Subcutaneous abdominal adipose tissue (tissue), 5 donors: ENCODE measurements around the gene ASTN2.

ENCODE experiments used
- H3K27ac ChIP-seq: one replicate; pipeline ENCODE4 v1.7.0; 2013; ENCODE audit warnings: low read depth, mild to moderate bottlenecking, inconsistent platforms, low read length, moderate library complexity
- H3K27me3 ChIP-seq, 5 donors: one replicate each; pipeline ENCODE4 v1.7.0; 2013; ENCODE audit warnings: low read length in 5 of 5, inconsistent platforms in 1 of 5; ENCODE audit not compliant: control insufficient read depth in 5 of 5, insufficient read depth in 4 of 5
- H3K36me3 ChIP-seq, 5 donors: one replicate each; pipeline ENCODE4 v1.7.0; 2013; ENCODE audit warnings: low read length in 5 of 5; ENCODE audit not compliant: control insufficient read depth in 5 of 5, insufficient read depth in 5 of 5
- H3K4me1 ChIP-seq, 5 donors: one replicate each; pipeline ENCODE4 v1.7.0; 2013; ENCODE audit warnings: low read length in 5 of 5, mild to moderate bottlenecking in 3 of 5, moderate library complexity in 1 of 5; ENCODE audit not compliant: control insufficient read depth in 5 of 5, insufficient read depth in 5 of 5
- H3K4me3 ChIP-seq, 5 donors: one replicate each; pipeline ENCODE4 v1.7.0; 2013; ENCODE audit warnings: low read length in 5 of 5, low read depth in 1 of 5
- H3K9ac ChIP-seq, 5 donors: one replicate each; pipeline ENCODE4 v1.7.0; 2013; ENCODE audit warnings: low read length in 5 of 5, mild to moderate bottlenecking in 4 of 5, moderate library complexity in 3 of 5
- H3K9me3 ChIP-seq, 5 donors: one replicate each; pipeline ENCODE4 v1.7.0; 2013; ENCODE audit warnings: low read length in 5 of 5; ENCODE audit not compliant: control insufficient read depth in 5 of 5
- donor health status: healthy.
- donor health status: healthy.
- donor health status: healthy.
- donor health status: healthy.
- donor health status: healthy.

ASTN2 gene

GRCh38 chr9:117407436-117408022 is 7.3 kb downstream of the ASTN2 start:
- Histone ChIP-seq H3K4me1 (no peaks in the 10 kb centered on the region), H3K4me3 (no peak overlapping the region), H3K27ac (no peak overlapping the region), H3K27me3 (peaks cover 6 to 16% (median 11%) of the 10 kb centered on the region in 5 donors), H3K9me3 (no peaks in the 10 kb centered on the region), H3K36me3 (no peaks in the 10 kb centered on the region), H3K9ac (no peak overlapping the region)

- Histone ChIP-seq H3K4me1 (no peaks in the 10 kb centered on the region), H3K9ac (no peak overlapping the region), H3K9me3 (no peaks in the 10 kb centered on the region), H3K36me3 (no peaks in the 10 kb centered on the region), H3K27ac (no peak overlapping the region), H3K4me3 (no peak overlapping the region), H3K27me3 (peaks cover 0 to 10% (median 7%) of the 10 kb centered on the region in 5 donors)
These were observed 8.7 kb downstream of the ASTN2 start for GRCh38 chr9:117405950-117406705.

GRCh38 chr9:117403848-117404247 is 11.0 kb downstream of the ASTN2 start:
- no peaks in the 10 kb centered on the region for H3K4me1 ChIP-seq
- H3K27me3 ChIP-seq = peaks cover 0 to 11% (median 9%) of the 10 kb centered on the region in 5 donors
- H3K27ac ChIP-seq = no peak overlapping the region
- H3K36me3 ChIP-seq = no peaks in the 10 kb centered on the region
- no peak overlapping the region for H3K4me3 ChIP-seq
- H3K9me3 ChIP-seq = no peaks in the 10 kb centered on the region
- H3K9ac ChIP-seq = no peak overlapping the region

- Histone ChIP-seq H3K4me1 (no peaks in the 10 kb centered on the region), H3K27ac (no peak overlapping the region), H3K27me3 (peaks cover 0 to 11% (median 9%) of the 10 kb centered on the region in 5 donors), H3K36me3 (no peaks in the 10 kb centered on the region), H3K4me3 (no peak overlapping the region), H3K9ac (no peak overlapping the region), H3K9me3 (no peaks in the 10 kb centered on the region)
These were observed 11.4 kb downstream of the ASTN2 start for GRCh38 chr9:117403403-117403811.

GRCh38 chr9:117400171-117400570 is 14.7 kb downstream of the ASTN2 start:
- peaks cover 0 to 10% (median 5%) of the 10 kb centered on the region in 5 donors for H3K27me3 ChIP-seq
- no peaks in the 10 kb centered on the region for H3K36me3 ChIP-seq
- no peak overlapping the region for H3K9ac ChIP-seq
- no peak overlapping the region for H3K27ac ChIP-seq
- H3K4me3 ChIP-seq = no peak overlapping the region
- H3K9me3 ChIP-seq = no peaks in the 10 kb centered on the region
- H3K4me1 ChIP-seq = no peaks in the 10 kb centered on the region

GRCh38 chr9:117395151-117395650 is 19.7 kb downstream of the ASTN2 start:
- no peaks in the 10 kb centered on the region for H3K36me3 ChIP-seq

GRCh38 chr9:117394655-117395054 is 20.2 kb downstream of the ASTN2 start:
- Histone ChIP-seq H3K9ac (no peak overlapping the region), H3K4me1 (no peaks in the 10 kb centered on the region), H3K9me3 (no peaks in the 10 kb centered on the region), H3K27me3 (no peaks in the 10 kb centered on the region), H3K27ac (no peak overlapping the region), H3K4me3 (no peak overlapping the region), H3K36me3 (no peaks in the 10 kb centered on the region)

More at GRCh38 chr9:117395151-117395650, 19.7 kb downstream of the ASTN2 start:
- no peak overlapping the region for H3K9ac ChIP-seq
- H3K4me1 ChIP-seq = no peaks in the 10 kb centered on the region
- no peak overlapping the region for H3K27ac ChIP-seq
- no peaks in the 10 kb centered on the region for H3K9me3 ChIP-seq
- no peak overlapping the region for H3K4me3 ChIP-seq
- peaks cover 0 to 3% (median 0%) of the 10 kb centered on the region in 5 donors for H3K27me3 ChIP-seq

GRCh38 chr9:117392992-117393391 is 21.9 kb downstream of the ASTN2 start:
- Histone ChIP-seq H3K27me3 (no peaks in the 10 kb centered on the region), H3K4me3 (no peak overlapping the region), H3K27ac (no peak overlapping the region), H3K9me3 (no peaks in the 10 kb centered on the region), H3K36me3 (no peaks in the 10 kb centered on the region), H3K9ac (no peak overlapping the region), H3K4me1 (no peaks in the 10 kb centered on the region)

- Histone ChIP-seq H3K27me3 (no peaks in the 10 kb centered on the region), H3K9ac (no peak overlapping the region), H3K9me3 (no peaks in the 10 kb centered on the region), H3K36me3 (no peaks in the 10 kb centered on the region), H3K4me1 (no peaks in the 10 kb centered on the region), H3K27ac (no peak overlapping the region), H3K4me3 (no peak overlapping the region)
These were observed 27.4 kb downstream of the ASTN2 start for GRCh38 chr9:117387422-117387821.

GRCh38 chr9:117379341-117379740 is 35.5 kb downstream of the ASTN2 start:
- Histone ChIP-seq H3K27ac (no peak overlapping the region), H3K9ac (no peak overlapping the region), H3K4me3 (no peak overlapping the region), H3K4me1 (no peaks in the 10 kb centered on the region), H3K9me3 (no peaks in the 10 kb centered on the region), H3K27me3 (no peaks in the 10 kb centered on the region), H3K36me3 (no peaks in the 10 kb centered on the region)
